IPS-15b (cell line): ENCODE measurements around the gene PPARGC1A.

Source experiments
- H3K27me3 ChIP-seq: one replicate; pipeline ENCODE4 v1.6.1; 2013; ENCODE audit warnings: low read length; ENCODE audit not compliant: control insufficient read depth, insufficient read depth
- H3K36me3 ChIP-seq: one replicate; pipeline ENCODE4 v1.6.1; 2013; ENCODE audit warnings: low read length; ENCODE audit not compliant: control insufficient read depth, insufficient read depth
- H3K4me1 ChIP-seq: one replicate; pipeline ENCODE4 v1.6.1; 2013; ENCODE audit warnings: mild to moderate bottlenecking, low read length; ENCODE audit not compliant: control insufficient read depth, insufficient read depth
- H3K4me3 ChIP-seq: one replicate; pipeline ENCODE4 v1.5.1; 2013; ENCODE audit warnings: low read depth, low read length
- H3K9ac ChIP-seq: one replicate; pipeline ENCODE4 v1.6.1; 2013; ENCODE audit warnings: low read depth, mild to moderate bottlenecking, low read length
- H3K9me3 ChIP-seq: one replicate; pipeline ENCODE4 v1.6.1; 2013; ENCODE audit warnings: mild to moderate bottlenecking, low read length; ENCODE audit not compliant: control insufficient read depth, insufficient read depth

Gene PPARGC1A

GRCh38 chr4:23923141-23923540 lies 33.3 kb upstream of the PPARGC1A start:
- Histone ChIP-seq H3K36me3 (no peaks in the 10 kb centered on the region), H3K4me3 (no peak overlapping the region), H3K9me3 (no peaks in the 10 kb centered on the region), H3K27me3 (no peaks in the 10 kb centered on the region), H3K4me1 (no peaks in the 10 kb centered on the region), H3K9ac (no peak overlapping the region)

GRCh38 chr4:23922541-23923111 lies 32.8 kb upstream of the PPARGC1A start:
- Histone ChIP-seq H3K4me1 (no peaks in the 10 kb centered on the region), H3K9ac (no peak overlapping the region), H3K27me3 (no peaks in the 10 kb centered on the region), H3K9me3 (no peaks in the 10 kb centered on the region), H3K4me3 (no peak overlapping the region), H3K36me3 (no peaks in the 10 kb centered on the region)

- Histone ChIP-seq H3K4me1 (no peaks in the 10 kb centered on the region), H3K9me3 (no peaks in the 10 kb centered on the region), H3K27me3 (no peaks in the 10 kb centered on the region), H3K36me3 (no peaks in the 10 kb centered on the region), H3K4me3 (no peak overlapping the region), H3K9ac (no peak overlapping the region)
These were observed 32.2 kb upstream of the PPARGC1A start for GRCh38 chr4:23922013-23922412.

- no peak overlapping the region for H3K9ac ChIP-seq
- no peaks in the 10 kb centered on the region for H3K9me3 ChIP-seq
- no peaks in the 10 kb centered on the region for H3K36me3 ChIP-seq
- H3K4me1 ChIP-seq: no peaks in the 10 kb centered on the region
- H3K4me3 ChIP-seq: no peak overlapping the region
- H3K27me3 ChIP-seq: no peaks in the 10 kb centered on the region
These were observed 31.6 kb upstream of the PPARGC1A start for GRCh38 chr4:23921447-23921845.

- no peaks in the 10 kb centered on the region for H3K4me1 ChIP-seq
- no peak overlapping the region for H3K9ac ChIP-seq
- no peak overlapping the region for H3K4me3 ChIP-seq
- H3K27me3 ChIP-seq: no peaks in the 10 kb centered on the region
- no peaks in the 10 kb centered on the region for H3K36me3 ChIP-seq
- no peaks in the 10 kb centered on the region for H3K9me3 ChIP-seq
These were observed 31.0 kb upstream of the PPARGC1A start for GRCh38 chr4:23920716-23921446.

GRCh38 chr4:23920296-23920695 lies 30.4 kb upstream of the PPARGC1A start:
- no peaks in the 10 kb centered on the region for H3K36me3 ChIP-seq
- H3K9me3 ChIP-seq: no peaks in the 10 kb centered on the region
- no peaks in the 10 kb centered on the region for H3K27me3 ChIP-seq
- no peak overlapping the region for H3K4me3 ChIP-seq
- no peaks in the 10 kb centered on the region for H3K4me1 ChIP-seq
- no peak overlapping the region for H3K9ac ChIP-seq

GRCh38 chr4:23916282-23916681 lies 26.4 kb upstream of the PPARGC1A start:
- Histone ChIP-seq H3K27me3 (no peaks in the 10 kb centered on the region), H3K4me1 (no peaks in the 10 kb centered on the region), H3K9ac (no peak overlapping the region), H3K4me3 (no peak overlapping the region), H3K36me3 (no peaks in the 10 kb centered on the region), H3K9me3 (no peaks in the 10 kb centered on the region)

- Histone ChIP-seq H3K9ac (no peak overlapping the region), H3K27me3 (no peaks in the 10 kb centered on the region), H3K4me1 (no peaks in the 10 kb centered on the region), H3K9me3 (no peaks in the 10 kb centered on the region), H3K36me3 (no peaks in the 10 kb centered on the region), H3K4me3 (no peak overlapping the region)
These were observed 25.7 kb upstream of the PPARGC1A start for GRCh38 chr4:23915459-23916132.

GRCh38 chr4:23911675-23912455 lies 22.0 kb upstream of the PPARGC1A start:
- Histone ChIP-seq H3K4me3 (no peak overlapping the region), H3K4me1 (no peaks in the 10 kb centered on the region), H3K36me3 (no peaks in the 10 kb centered on the region), H3K9me3 (no peaks in the 10 kb centered on the region), H3K9ac (no peak overlapping the region), H3K27me3 (no peaks in the 10 kb centered on the region)

GRCh38 chr4:23909671-23910070 lies 19.8 kb upstream of the PPARGC1A start:
- no peaks in the 10 kb centered on the region for H3K4me1 ChIP-seq
- H3K9me3 ChIP-seq: no peaks in the 10 kb centered on the region
- H3K9ac ChIP-seq: no peak overlapping the region
- no peak overlapping the region for H3K4me3 ChIP-seq
- H3K27me3 ChIP-seq: no peaks in the 10 kb centered on the region
- no peaks in the 10 kb centered on the region for H3K36me3 ChIP-seq

GRCh38 chr4:23906839-23907238 lies 17.0 kb upstream of the PPARGC1A start:
- Histone ChIP-seq H3K9me3 (no peaks in the 10 kb centered on the region), H3K4me1 (no peaks in the 10 kb centered on the region), H3K36me3 (no peaks in the 10 kb centered on the region), H3K4me3 (no peak overlapping the region), H3K9ac (no peak overlapping the region), H3K27me3 (no peaks in the 10 kb centered on the region)
